Prostate gland (tissue), 2 donors: Measurements from ENCODE around the gene TOP2B.

ENCODE experiments used
- POLR2A ChIP-seq: fragments of 450-650 bp; IDR thresholded peaks from one replicate; pipeline ENCODE4 v1.6.1; 2016; ENCODE audit warnings: antibody characterized with exemption, mild to moderate bottlenecking
- POLR2AphosphoS5 ChIP-seq: sonication (generic); formaldehyde crosslinking; IDR thresholded peaks from one replicate; pipeline ENCODE4 v1.6.1; 2017; ENCODE audit warnings: antibody characterized with exemption
- TF ChIP-seq, protein P1 (sequence below), 4 experiments: fragments of 200-600 bp in 2 of 4; fragments of 450-650 bp in 2 of 4; sonication (generic) in 2 of 4; IDR thresholded peaks; 1 replicate in 3 of 4; 2 replicates in 1 of 4; pipeline ENCODE4 v1.5.1; 2016 to 2019; ENCODE audit warnings: antibody characterized with exemption in 4 of 4, mild to moderate bottlenecking in 2 of 4, moderate library complexity in 2 of 4

- TF ChIP-seq, protein P1, sequence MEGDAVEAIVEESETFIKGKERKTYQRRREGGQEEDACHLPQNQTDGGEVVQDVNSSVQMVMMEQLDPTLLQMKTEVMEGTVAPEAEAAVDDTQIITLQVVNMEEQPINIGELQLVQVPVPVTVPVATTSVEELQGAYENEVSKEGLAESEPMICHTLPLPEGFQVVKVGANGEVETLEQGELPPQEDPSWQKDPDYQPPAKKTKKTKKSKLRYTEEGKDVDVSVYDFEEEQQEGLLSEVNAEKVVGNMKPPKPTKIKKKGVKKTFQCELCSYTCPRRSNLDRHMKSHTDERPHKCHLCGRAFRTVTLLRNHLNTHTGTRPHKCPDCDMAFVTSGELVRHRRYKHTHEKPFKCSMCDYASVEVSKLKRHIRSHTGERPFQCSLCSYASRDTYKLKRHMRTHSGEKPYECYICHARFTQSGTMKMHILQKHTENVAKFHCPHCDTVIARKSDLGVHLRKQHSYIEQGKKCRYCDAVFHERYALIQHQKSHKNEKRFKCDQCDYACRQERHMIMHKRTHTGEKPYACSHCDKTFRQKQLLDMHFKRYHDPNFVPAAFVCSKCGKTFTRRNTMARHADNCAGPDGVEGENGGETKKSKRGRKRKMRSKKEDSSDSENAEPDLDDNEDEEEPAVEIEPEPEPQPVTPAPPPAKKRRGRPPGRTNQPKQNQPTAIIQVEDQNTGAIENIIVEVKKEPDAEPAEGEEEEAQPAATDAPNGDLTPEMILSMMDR (IDR thresholded peaks at IDR 0.05): no peak
- TF ChIP-seq POLR2AphosphoS5: no peak
- TF ChIP-seq POLR2A: no peak
These were observed 32.8 kb upstream of the TOP2B start for GRCh38 chr3:25697553-25697952.
